Right renal cortex interstitium (tissue), 3 donors: ENCODE measurements around the gene SIT1. TPM values are rescaled to one million over a fixed set of nuclear protein-coding genes. Genes with fewer than 3 reads are reported as not detected.
A peak's percentile ranks its signal among the peaks of the same experiment; 100 is the strongest.

ENCODE experiments used
- DNase-seq, 3 donors: peaks; one replicate each; pipeline ENCODE4 v3.0.0-alpha.2; 2013; ENCODE audit warnings: low read depth in 3 of 3, low spot score in 2 of 3
- polyA plus RNA-seq, 3 donors: library from polyadenylated mRNA; unstranded; fragments of 120-200 nt; gene quantifications; one replicate each; pipeline ENCODE4 v1.2.1, GENCODE V29; 2013; ENCODE audit not compliant: insufficient read length in 3 of 3

SIT1 gene
- polyA plus RNA-seq, 3 donors = 0.29 to 0.38 (median 0.36) TPM

DNA sequence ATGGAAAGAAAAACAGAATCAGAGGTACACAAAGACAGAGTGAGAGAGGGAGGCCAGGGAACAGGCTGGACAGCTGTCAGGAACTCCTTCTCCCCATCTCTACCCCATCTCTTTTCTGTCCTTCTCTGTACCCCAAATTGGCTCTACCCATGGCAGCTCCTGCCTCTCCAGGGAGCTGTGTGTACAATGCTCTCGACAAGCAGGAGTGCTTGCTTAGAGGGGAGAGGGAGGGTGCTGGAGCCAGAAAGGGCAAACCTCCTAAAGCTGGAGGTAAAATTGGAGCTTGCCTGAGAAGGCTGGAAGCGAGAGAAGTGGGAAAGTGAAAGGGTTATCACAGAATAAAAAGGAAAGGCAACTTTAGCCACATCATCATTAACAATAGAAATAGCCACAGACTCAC is 32.6 kb upstream of the SIT1 start:
- no peak for DNase-seq

DNA sequence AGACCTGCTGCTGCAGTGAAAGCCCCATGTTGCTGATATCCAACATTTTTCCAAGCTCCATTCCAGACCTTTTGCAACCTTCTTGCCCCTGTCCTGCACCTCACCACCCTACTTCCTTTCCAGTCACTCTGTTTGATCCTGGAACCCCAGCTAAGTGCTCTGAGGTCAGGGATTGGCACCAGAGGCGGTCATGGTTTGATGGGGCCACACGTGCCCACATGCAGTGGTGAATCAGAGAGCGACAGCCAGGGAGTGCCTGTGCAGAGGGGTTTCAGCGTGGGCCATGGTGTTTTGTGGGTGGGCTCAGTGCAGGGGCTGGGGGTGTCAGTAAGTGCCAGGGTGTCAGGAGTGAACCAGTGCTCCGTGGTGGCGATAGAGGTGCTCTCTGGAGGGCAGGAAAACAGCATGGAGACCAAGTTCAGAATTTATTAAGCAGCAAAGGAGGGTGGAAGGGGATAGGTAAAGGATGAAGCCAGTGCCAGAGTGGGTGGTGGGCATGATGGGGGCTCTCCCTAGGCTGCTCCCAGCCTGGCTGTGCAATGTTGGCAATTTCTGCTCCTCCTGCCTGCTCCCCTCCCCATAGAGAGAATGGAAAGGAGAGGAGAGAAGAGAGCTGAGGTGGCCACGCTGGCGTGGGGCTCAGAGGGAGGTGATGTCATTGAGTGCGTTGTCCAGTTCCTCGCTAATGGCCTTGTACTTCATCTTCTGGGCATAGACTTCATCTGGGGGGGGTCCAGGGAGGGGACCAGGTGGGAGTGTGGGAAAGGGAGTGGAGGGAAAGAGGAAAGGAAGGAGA is 32.0 kb upstream of the SIT1 start:
- no peak for DNase-seq

DNA sequence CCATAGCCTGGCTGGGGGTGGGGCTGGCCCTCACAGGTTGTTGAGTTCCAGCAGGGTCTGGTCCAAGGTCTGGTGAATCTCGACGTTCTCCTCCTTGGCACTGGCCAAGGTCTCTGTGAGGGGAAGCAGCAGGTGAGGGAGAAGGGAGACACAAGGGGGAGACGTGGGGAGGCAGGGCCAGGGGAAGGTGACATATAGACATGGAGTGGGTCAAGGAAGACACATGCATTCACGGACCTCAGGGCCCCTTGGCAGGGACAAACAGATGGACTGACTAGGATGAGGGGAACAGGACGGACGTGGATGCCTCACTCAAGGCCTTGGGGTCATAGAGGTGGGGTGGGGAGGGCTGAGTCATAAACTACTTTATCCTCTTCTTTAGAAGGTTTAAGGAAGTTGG is 31.3 kb upstream of the SIT1 start:
- DNase-seq = no peak

DNA sequence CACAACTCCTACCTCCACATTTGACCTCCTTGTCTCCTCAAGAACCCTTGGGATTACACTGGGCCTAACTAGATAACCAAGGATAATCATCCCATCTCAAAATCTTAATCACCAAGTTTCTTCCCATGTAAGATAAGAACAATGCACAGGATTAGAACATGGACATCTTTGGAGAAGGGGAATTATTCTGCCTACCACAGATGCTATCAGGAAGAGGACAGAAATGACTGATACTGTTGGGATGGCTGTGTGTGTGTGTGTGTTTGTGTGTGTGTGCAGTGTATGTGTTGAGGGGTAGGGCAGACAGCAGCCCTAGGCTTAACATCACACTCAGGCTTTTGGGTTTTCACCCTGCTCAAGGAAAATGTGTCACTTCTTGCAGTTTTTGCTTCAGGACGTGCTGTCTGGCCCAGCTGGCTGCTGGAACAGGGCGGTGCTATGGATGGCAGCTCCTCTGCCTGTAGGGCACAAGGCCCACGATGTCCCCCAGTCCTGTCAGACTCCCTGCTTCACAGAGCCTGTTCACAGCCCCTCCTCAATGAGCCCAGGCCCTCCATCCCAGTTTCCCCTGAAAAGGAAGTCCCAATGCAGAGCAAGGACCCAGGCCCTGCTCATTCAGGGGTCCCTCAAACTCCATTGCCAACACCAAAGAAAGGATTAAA is 30.7 kb upstream of the SIT1 start:
- no peak for DNase-seq

DNA sequence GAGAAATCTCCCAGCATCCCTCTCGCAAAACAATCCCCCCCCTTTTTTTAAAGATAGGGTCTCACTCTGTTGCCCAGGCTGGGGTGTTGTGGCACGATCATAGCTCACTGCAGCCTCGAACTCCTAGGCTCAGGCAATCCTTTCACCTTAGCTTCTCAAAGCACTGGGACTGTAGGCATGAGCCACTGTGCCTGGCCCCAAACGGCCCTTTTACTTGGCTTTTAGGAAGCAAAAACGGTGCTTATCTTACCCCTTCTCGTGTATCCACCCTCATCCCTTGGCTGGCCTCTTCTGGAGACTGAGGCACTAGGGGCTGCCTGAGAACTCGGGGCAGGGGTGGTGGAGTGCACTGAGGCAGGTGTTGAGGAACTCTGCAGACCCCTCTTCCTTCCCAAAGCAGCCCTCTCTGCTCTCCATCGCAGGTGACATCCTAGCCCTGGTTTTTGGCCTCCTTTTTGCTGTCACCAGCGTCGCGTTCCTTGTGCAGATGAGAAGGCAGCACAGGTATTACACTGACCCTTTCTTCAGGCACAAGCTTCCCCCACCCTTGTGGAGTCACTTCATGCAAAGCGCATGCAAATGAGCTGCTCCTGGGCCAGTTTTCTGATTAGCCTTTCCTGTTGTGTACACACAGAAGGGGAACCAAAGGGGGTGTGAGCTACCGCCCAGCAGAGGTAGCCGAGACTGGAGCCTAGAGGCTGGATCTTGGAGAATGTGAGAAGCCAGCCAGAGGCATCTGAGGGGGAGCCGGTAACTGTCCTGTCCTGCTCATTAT is 29.8 kb upstream of the SIT1 start:
- no peak for DNase-seq

DNA sequence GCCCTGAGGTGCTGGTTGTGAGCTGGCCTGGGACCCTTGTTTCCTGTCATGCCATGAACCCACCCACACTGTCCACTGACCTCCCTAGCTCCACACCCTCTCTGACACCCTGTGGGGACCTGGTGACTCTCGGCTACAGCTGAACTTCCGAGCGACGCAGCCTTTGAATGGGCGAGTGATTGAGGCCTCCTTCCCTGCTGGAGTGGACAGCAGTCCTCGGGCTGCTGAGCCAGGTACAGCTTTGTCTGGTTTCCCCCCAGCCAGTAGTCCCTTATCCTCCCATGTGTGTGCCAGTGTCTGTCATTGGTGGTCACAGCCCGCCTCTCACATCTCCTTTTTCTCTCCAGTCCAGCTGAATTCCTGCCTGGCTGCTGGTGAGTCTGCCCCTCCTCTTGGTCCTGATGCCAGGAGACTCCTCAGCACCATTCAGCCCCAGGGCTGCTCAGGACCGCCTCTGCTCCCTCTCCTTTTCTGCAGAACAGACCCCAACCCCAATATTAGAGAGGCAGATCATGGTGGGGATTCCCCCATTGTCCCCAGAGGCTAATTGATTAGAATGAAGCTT is 29.1 kb upstream of the SIT1 start:
- DNase-seq = no peak

DNA sequence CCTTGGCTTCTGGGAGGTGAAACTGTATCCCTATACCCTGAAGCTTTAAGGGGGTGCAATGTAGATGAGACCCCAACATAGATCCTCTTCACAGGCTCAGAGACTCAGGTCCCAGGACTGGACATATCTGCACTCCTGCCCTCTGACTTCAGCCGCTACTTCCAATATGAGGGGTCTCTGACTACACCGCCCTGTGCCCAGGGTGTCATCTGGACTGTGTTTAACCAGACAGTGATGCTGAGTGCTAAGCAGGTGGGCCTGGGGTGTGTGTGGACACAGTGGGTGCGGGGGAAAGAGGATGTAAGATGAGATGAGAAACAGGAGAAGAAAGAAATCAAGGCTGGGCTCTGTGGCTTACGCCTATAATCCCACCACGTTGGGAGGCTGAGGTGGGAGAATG is 28.4 kb upstream of the SIT1 start:
- no peak for DNase-seq

DNA sequence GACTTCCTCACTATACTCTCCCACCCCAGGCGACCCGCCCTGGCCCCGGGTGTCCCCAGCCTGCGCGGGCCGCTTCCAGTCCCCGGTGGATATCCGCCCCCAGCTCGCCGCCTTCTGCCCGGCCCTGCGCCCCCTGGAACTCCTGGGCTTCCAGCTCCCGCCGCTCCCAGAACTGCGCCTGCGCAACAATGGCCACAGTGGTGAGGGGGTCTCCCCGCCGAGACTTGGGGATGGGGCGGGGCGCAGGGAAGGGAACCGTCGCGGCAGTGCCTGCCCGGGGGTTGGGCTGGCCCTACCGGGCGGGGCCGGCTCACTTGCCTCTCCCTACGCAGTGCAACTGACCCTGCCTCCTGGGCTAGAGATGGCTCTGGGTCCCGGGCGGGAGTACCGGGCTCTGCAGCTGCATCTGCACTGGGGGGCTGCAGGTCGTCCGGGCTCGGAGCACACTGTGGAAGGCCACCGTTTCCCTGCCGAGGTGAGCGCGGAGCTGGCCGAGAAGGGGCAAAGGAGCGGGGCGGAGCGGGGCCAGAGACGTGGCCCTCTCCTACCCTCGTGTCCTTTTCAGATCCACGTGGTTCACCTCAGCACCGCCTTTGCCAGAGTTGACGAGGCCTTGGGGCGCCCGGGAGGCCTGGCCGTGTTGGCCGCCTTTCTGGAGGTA is 25.1 kb upstream of the SIT1 start:
- no peak for DNase-seq

DNA sequence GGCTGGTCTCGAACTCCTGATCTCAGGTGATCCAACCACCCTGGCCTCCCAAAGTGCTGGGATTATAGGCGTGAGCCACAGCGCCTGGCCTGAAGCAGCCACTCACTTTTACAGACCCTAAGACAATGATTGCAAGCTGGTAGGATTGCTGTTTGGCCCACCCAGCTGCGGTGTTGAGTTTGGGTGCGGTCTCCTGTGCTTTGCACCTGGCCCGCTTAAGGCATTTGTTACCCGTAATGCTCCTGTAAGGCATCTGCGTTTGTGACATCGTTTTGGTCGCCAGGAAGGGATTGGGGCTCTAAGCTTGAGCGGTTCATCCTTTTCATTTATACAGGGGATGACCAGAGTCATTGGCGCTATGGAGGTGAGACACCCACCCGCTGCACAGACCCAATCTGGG is 24.5 kb upstream of the SIT1 start:
- no peak for DNase-seq

DNA sequence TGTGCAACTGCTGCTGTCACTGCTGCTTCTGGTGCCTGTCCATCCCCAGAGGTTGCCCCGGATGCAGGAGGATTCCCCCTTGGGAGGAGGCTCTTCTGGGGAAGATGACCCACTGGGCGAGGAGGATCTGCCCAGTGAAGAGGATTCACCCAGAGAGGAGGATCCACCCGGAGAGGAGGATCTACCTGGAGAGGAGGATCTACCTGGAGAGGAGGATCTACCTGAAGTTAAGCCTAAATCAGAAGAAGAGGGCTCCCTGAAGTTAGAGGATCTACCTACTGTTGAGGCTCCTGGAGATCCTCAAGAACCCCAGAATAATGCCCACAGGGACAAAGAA is 23.3 kb upstream of the SIT1 start:
- DNase-seq = no peak

DNA sequence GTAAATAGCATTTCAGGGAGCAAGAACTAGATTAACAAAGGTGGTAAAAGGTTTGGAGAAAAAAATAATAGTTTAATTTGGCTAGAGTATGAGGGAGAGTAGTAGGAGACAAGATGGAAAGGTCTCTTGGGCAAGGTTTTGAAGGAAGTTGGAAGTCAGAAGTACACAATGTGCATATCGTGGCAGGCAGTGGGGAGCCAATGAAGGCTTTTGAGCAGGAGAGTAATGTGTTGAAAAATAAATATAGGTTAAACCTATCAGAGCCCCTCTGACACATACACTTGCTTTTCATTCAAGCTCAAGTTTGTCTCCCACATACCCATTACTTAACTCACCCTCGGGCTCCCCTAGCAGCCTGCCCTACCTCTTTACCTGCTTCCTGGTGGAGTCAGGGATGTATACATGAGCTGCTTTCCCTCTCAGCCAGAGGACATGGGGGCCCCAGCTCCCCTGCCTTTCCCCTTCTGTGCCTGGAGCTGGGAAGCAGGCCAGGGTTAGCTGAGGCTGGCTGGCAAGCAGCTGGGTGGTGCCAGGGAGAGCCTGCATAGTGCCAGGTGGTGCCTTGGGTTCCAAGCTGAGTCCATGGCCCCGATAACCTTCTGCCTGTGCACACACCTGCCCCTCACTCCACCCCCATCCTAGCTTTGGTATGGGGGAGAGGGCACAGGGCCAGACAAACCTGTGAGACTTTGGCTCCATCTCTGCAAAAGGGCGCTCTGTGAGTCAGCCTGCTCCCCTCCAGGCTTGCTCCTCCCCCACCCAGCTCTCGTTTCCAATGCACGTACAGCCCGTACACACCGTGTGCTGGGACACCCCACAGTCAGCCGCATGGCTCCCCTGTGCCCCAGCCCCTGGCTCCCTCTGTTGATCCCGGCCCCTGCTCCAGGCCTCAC is 22.6 kb upstream of the SIT1 start, which contains the start of gene CA9:
TSS of gene CA9 (plus strand) at position 797 of the 893 bp plus-strand sequence. CDS start at position 829, 32 bp downstream.
- no peak for DNase-seq

DNA sequence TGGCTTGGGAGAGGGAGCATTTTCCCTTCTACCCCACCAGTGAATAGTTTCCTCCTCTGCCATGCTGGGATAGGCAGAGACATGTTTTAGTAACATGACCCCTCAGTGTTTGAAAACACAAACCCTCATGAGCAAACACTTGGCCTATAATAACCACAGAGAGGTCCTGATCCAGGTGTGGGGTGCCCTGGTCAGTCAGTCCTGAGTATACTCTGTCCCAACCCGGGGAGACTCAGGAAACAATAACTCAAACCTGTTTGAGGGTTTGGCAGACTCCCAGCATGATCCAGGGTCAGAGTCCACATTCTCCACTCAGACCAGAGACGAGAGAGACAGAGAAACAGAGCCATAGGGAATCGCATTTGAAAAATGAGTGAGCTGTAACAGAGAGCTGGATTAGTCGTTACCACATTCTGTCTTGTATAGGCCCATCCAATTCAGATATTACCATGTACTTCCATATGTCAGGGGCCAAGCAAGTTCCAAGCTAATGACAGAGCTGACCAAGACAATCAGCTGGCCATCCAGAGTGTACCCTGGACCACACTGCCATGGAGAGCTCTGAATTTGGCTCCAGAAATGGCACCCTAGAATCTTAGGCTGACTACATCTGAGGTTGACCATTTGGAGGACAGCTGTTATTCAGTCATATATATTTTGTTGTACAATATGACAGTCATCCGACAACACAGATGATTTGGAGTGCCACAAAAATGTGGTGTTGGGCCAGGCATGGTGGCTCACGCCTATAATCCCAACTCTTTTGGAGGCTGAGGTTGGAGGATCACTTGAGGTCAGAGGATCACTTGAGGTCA is 18.8 kb upstream of the SIT1 start:
- no peak for DNase-seq

DNA sequence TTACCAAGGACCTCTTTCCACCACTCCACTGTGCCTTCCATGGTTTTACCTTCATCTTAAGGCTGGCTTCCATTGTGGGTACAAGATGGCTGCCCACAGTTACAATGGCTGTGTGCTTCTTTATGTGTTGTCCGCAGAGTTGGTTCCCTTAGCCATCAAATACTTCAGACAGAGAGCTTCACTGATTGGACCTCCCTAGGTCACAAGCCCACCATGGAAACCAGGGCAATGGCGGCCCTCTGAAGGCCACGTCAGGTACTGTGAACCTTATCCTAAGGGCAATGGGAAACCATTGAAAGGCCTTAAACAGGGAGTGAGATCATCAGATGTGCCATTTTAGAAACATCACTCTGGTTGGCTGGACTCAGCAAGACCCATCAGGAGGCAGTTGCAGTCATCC is 17.2 kb upstream of the SIT1 start:
- no peak for DNase-seq

DNA sequence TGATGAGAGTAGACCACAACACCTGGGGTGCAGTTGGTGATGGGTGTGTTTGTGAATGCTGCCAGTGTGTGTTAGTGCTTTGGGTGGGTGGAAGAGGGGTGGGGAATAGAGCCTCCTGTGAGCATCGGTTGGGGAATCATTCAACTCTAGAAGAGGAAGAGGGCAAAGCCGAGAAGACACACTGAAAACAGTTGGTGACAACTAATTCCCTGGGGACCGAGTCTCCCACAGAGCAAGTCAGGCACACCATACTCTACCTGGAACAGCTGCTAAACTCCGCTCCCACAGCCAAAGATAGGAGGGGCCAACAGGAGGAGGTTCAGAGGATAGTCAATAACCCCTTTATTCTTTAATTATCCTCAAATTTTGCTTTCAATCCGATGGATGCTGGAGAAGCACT is 15.8 kb upstream of the SIT1 start:
- DNase-seq = no peak

DNA sequence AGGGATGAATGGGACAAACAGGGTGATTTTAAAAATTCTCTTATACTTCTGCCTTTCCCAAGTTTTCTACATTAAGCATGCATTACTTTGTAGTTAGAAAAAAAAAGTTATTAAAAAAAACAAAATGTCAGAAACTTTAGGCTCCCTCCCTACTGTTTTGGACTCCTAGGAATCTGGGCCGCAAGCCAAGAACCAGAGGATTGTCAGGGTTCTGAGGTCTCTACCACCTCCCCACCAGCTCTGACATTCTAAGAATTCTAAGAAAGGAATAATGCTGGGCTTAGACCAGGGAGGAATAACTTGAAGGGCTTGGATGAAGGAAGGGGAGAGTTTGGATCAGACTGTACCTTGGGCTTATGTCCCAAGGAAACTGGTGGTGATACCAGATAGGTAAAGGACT is 15.3 kb upstream of the SIT1 start:
- DNase-seq = no peak

DNA sequence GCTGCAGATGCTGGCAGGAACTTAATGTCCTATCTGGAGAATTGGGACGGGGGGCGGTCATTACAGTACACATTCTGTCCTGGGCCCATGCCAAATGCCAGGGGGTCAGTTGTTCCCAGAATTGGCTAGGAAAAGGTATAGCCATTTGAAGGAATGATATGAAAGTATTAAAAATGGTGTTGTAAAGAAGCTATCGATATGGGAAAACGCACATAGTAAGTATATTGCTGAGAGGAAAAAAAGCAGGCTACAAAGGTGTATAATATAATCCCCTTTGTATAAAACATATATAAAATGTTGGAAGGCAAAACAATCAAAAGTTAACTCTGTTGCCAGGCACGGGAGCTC is 14.7 kb upstream of the SIT1 start:
- no peak for DNase-seq

DNA sequence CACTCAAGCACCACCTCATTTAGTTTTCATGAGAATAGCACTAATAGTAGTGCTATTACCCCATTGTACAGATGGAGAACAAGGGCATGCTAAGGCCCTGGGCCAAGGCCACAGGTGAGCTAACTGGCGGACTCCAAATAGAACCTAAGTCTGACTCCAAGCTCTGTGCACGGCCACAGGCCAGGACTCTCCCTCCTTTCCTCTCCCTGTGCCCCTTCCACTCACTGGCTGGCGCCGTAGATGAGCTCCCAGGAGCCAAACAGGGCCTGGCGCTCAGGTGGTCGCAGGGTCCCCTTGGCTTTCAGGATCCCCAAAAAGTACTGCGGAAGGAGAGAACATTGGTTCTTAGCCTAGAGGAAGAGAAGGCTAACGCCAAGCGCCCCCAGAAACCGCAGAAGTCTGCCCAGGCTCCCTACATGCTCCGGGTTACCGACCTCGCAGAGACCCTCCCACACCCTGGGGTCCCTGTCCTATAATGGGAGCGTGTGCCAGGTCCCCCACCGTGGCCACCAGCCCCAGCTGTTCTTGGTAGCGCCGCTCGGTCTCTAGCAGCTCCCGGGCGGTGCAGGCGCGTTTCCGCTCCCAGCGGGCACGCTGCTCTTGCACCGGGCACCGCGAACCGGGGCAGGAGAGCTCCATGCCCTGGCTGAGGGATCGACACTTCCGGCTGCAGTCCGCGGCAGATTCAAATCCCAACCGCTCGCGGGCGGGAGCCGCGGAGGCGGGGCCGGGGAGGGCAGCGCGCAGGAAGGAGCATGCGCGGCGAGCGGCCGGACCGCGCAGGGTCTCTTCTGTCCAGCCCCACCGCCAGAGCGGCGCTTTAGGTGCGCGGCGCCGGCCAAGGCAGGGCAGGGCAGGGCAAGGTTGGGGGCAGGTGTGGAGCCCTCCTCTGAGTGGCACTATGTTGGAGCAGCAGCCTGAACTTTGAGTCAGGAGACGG is 14.1 kb upstream of the SIT1 start, which contains the start of gene ARHGEF39:
TSS of gene ARHGEF39 (minus strand) at position 665 of the 940 bp plus-strand sequence. CDS start at position 639, 26 bp downstream.
- DNase-seq = peak in 2 of 3 donors; percentile 68 to 71

DNA sequence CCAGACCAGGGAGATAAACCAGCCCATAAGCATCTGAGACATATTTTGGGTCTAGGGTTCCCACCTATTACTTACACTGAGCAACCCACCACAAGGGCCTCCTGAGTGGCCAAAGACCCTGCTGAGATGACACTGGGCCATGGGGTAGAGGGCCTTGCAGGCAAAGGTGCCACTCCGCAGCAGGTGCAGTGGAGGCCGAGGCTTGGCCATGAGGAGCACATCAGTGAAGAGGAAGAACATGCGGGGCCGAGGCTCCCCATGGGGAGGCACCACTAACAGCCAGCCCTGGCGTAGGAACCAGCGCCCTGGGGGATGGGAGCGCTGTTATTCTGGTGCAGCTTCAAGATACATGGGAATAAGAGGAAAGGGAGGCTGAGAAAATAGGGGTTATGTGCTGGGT is 11.7 kb upstream of the SIT1 start:
- no peak for DNase-seq
